Dedifferentiated amniotic fluid mesenchymal stem cell (primary cell): ENCODE results near the gene SLC47A2.

ENCODE experiments used
- DNase-seq: peaks from one replicate; pipeline ENCODE4 v3.0.0-alpha.2; 2016; ENCODE audit errors: extremely low spot score

The SLC47A2 gene

GRCh38 chr17:19747829-19748806, 31.7 kb upstream of the SLC47A2 start, which contains the start of gene ALDH3A1:
Gene ALDH3A1 (minus strand): TSS chr17:19748298. CDS start chr17:19745129, 3,169 bp downstream.
- peak; percentile 68 for DNase-seq

GRCh38 chr17:19747159-19747719, 30.9 kb upstream of the SLC47A2 start:
- DNase-seq = no peak

GRCh38 chr17:19746517-19746916, 30.1 kb upstream of the SLC47A2 start:
- no peak for DNase-seq

GRCh38 chr17:19744922-19745757, 28.8 kb upstream of the SLC47A2 start:
- DNase-seq = peak; percentile 28

GRCh38 chr17:19744492-19744891, 28.1 kb upstream of the SLC47A2 start:
- no peak for DNase-seq

- no peak for DNase-seq
Observed at GRCh38 chr17:19743101-19744100, 27.0 kb upstream of the SLC47A2 start.

GRCh38 chr17:19742495-19742894, 26.1 kb upstream of the SLC47A2 start:
- no peak for DNase-seq

- DNase-seq = no peak
Observed at GRCh38 chr17:19741832-19742457, 25.6 kb upstream of the SLC47A2 start.

GRCh38 chr17:19740933-19741332, 24.5 kb upstream of the SLC47A2 start:
- DNase-seq = no peak

GRCh38 chr17:19739241-19740201, 23.1 kb upstream of the SLC47A2 start:
- DNase-seq = no peak

GRCh38 chr17:19738757-19739156, 22.4 kb upstream of the SLC47A2 start:
- DNase-seq = no peak

GRCh38 chr17:19738073-19738449, 21.7 kb upstream of the SLC47A2 start:
- DNase-seq = no peak

GRCh38 chr17:19737305-19738072, 21.1 kb upstream of the SLC47A2 start:
- DNase-seq = no peak

- DNase-seq = no peak
Observed at GRCh38 chr17:19736071-19736470, 19.7 kb upstream of the SLC47A2 start.

- no peak for DNase-seq
Observed at GRCh38 chr17:19733953-19734526, 17.7 kb upstream of the SLC47A2 start.

- no peak for DNase-seq
Observed at GRCh38 chr17:19731626-19732025, 15.2 kb upstream of the SLC47A2 start.

- no peak for DNase-seq
Observed at GRCh38 chr17:19730843-19731242, 14.5 kb upstream of the SLC47A2 start.

GRCh38 chr17:19729900-19730299, 13.5 kb upstream of the SLC47A2 start:
- DNase-seq = no peak
